ENCODE data around the gene KIF19. TPM values are rescaled to one million over a fixed set of nuclear protein-coding genes. Genes with fewer than 3 reads are reported as not detected.

The KIF19 gene
- polyA plus RNA-seq, 1 donor (not counting 4 experiments of a cell fraction or from before 2014, with no cell fraction given), result not detected

- Histone ChIP-seq H3K79me2 (ENCODE audit: control insufficient read depth, insufficient read depth, low read length) (no peaks in the 10 kb centered on the region), H3K27me3 (ENCODE audit: control insufficient read depth, extremely low read depth, insufficient read depth, low read length) (peaks cover 24% of the 10 kb centered on the region), H3K9me1 (ENCODE audit: control insufficient read depth, extremely low read depth, insufficient read depth, low read length) (no peaks in the 10 kb centered on the region), H3K36me3 (ENCODE audit: control insufficient read depth in 2 of 2, extremely low read depth in 1 of 2, insufficient read depth in 2 of 2, low read length in 2 of 2) (no peaks in the 10 kb centered on the region), H3K4me2 (ENCODE audit: control insufficient read depth, extremely low read depth, insufficient read depth, low read depth, low read length) (no peak overlapping the region), H3K9me3 (ENCODE audit: control insufficient read depth, low read depth, low read length) (no peaks in the 10 kb centered on the region), H2AFZ (ENCODE audit: control insufficient read depth, low read length) (no peak overlapping the region), H3K9ac (ENCODE audit: control insufficient read depth, extremely low read depth, insufficient read depth, low read length) (no peak overlapping the region), H4K20me1 (ENCODE audit: control insufficient read depth, extremely low read depth, insufficient read depth, low read length) (no peaks in the 10 kb centered on the region), H3K4me3 (ENCODE audit: control insufficient read depth in 2 of 3, extremely low read depth in 1 of 3, insufficient read depth in 2 of 3, low read depth in 1 of 3, low read length in 3 of 3) (no peak overlapping the region), H3K4me1 (ENCODE audit: control insufficient read depth, extremely low read depth, insufficient read depth, low read length) (no peaks in the 10 kb centered on the region), H3K27ac (ENCODE audit: control insufficient read depth, insufficient read depth, low read length) (no peak overlapping the region)
- dilution Hi-C loops (cut with MboI; ENCODE audit: extremely low pct_ligation_motif_present, low sequenced_read_pairs), result no loop called here
- TF ChIP-seq CTCF (optimal IDR thresholded peaks at IDR 0.05 in 1 of 3, IDR thresholded peaks at IDR 0.05 in 1 of 3, conservative IDR thresholded peaks at IDR 0.05 in 1 of 3; ENCODE audit: extremely low read depth in 1 of 3, insufficient read depth in 2 of 3, low read length in 3 of 3), result no peak
- TF ChIP-seq EZH2 (IDR thresholded peaks at IDR 0.05; ENCODE audit: low read length), result no peak
- no peak for DNase-seq (ENCODE audit: low read depth, low spot score)
- FAIRE-seq, result no peak
Observed at GRCh38 chr17:74330446-74330845, 4.4 kb downstream of the KIF19 start.

- Histone ChIP-seq H4K20me1 (ENCODE audit: control insufficient read depth, extremely low read depth, insufficient read depth, low read length) (no peaks in the 10 kb centered on the region), H3K27ac (ENCODE audit: control insufficient read depth, insufficient read depth, low read length) (no peak overlapping the region), H3K36me3 (ENCODE audit: control insufficient read depth in 2 of 2, extremely low read depth in 1 of 2, insufficient read depth in 2 of 2, low read length in 2 of 2) (no peaks in the 10 kb centered on the region), H3K9me3 (ENCODE audit: control insufficient read depth, low read depth, low read length) (no peaks in the 10 kb centered on the region), H3K79me2 (ENCODE audit: control insufficient read depth, insufficient read depth, low read length) (no peaks in the 10 kb centered on the region), H3K4me1 (ENCODE audit: control insufficient read depth, extremely low read depth, insufficient read depth, low read length) (no peaks in the 10 kb centered on the region), H3K4me2 (ENCODE audit: control insufficient read depth, extremely low read depth, insufficient read depth, low read depth, low read length) (no peak overlapping the region), H3K9ac (ENCODE audit: control insufficient read depth, extremely low read depth, insufficient read depth, low read length) (no peak overlapping the region), H3K4me3 (ENCODE audit: control insufficient read depth in 2 of 3, extremely low read depth in 1 of 3, insufficient read depth in 2 of 3, low read depth in 1 of 3, low read length in 3 of 3) (no peak overlapping the region), H3K27me3 (ENCODE audit: control insufficient read depth, extremely low read depth, insufficient read depth, low read length) (peaks cover 9% of the 10 kb centered on the region), H2AFZ (ENCODE audit: control insufficient read depth, low read length) (no peak overlapping the region), H3K9me1 (ENCODE audit: control insufficient read depth, extremely low read depth, insufficient read depth, low read length) (no peaks in the 10 kb centered on the region)
- no peak for FAIRE-seq
- no peak for DNase-seq (ENCODE audit: low read depth, low spot score)
- dilution Hi-C loops (cut with MboI; ENCODE audit: extremely low pct_ligation_motif_present, low sequenced_read_pairs), result no loop called here
- TF ChIP-seq CTCF (optimal IDR thresholded peaks at IDR 0.05 in 1 of 3, IDR thresholded peaks at IDR 0.05 in 1 of 3, conservative IDR thresholded peaks at IDR 0.05 in 1 of 3; ENCODE audit: extremely low read depth in 1 of 3, insufficient read depth in 2 of 3, low read length in 3 of 3) (no peak), EZH2 (IDR thresholded peaks at IDR 0.05; ENCODE audit: low read length) (no peak)
Observed at GRCh38 chr17:74332017-74332650, 6.1 kb downstream of the KIF19 start.
